SK-N-SH treated with all-trans-retinoic acid at 6 μM for 48 hours (cell line): ENCODE results near the gene COL8A2.

Source experiments
- BACH2 ChIP-seq: fragments of 250-450 bp; sonication (Bioruptor Pico); IDR thresholded peaks from 2 replicates; pipeline ENCODE4 v1.9.0; 2021; ENCODE audit warnings: mild to moderate bottlenecking, borderline replicate concordance
- CREB5 ChIP-seq: fragments of 250-450 bp; sonication (Bioruptor Pico); IDR thresholded peaks from 2 replicates; pipeline ENCODE4 v1.5.1; 2020; ENCODE audit warnings: low read depth, mild to moderate bottlenecking, moderate library complexity
- CSDC2 ChIP-seq: fragments of 250-450 bp; sonication (Bioruptor Pico); IDR thresholded peaks from 2 replicates; pipeline ENCODE4 v1.5.0; 2020; ENCODE audit warnings: mild to moderate bottlenecking, moderate library complexity
- SNAI2 ChIP-seq: fragments of 250-450 bp; sonication (Bioruptor Pico); IDR thresholded peaks from 2 replicates; pipeline ENCODE4 v1.5.0; 2020; ENCODE audit warnings: mild to moderate bottlenecking, moderate library complexity
- ZFP3 ChIP-seq: fragments of 250-450 bp; sonication (Bioruptor Pico); IDR thresholded peaks from 2 replicates; pipeline ENCODE4 v1.5.0; 2020; ENCODE audit warnings: mild to moderate bottlenecking, moderate library complexity
- TF ChIP-seq, protein P1 (sequence below): fragments of 250-450 bp; sonication (Bioruptor Pico); IDR thresholded peaks from 2 replicates; pipeline ENCODE4 v1.8.0; 2020; ENCODE audit warnings: mild to moderate bottlenecking, moderate library complexity, borderline replicate concordance

- TF ChIP-seq SNAI2 (CRISPR knock-in tag): no peak
- no peak for TF ChIP-seq BACH2 (CRISPR knock-in tag)
- TF ChIP-seq CREB5 (CRISPR knock-in tag): no peak
- TF ChIP-seq ZFP3 (CRISPR knock-in tag): no peak
- no peak for TF ChIP-seq CSDC2 (CRISPR knock-in tag)
- TF ChIP-seq, protein P1, sequence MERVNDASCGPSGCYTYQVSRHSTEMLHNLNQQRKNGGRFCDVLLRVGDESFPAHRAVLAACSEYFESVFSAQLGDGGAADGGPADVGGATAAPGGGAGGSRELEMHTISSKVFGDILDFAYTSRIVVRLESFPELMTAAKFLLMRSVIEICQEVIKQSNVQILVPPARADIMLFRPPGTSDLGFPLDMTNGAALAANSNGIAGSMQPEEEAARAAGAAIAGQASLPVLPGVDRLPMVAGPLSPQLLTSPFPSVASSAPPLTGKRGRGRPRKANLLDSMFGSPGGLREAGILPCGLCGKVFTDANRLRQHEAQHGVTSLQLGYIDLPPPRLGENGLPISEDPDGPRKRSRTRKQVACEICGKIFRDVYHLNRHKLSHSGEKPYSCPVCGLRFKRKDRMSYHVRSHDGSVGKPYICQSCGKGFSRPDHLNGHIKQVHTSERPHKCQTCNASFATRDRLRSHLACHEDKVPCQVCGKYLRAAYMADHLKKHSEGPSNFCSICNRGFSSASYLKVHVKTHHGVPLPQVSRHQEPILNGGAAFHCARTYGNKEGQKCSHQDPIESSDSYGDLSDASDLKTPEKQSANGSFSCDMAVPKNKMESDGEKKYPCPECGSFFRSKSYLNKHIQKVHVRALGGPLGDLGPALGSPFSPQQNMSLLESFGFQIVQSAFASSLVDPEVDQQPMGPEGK (CRISPR knock-in tag): no peak
These were observed 37.7 kb upstream of the COL8A2 start for GRCh38 chr1:36162680-36163239.
